Astrocyte of the spinal cord (primary cell): ENCODE measurements around the gene TCN1.

Experiments used
- DNase-seq: peaks from one replicate; pipeline ENCODE4 v3.0.0; 2011; ENCODE audit warnings: low read depth, low spot score
- H3K4me3 ChIP-seq: 2 replicates; pipeline ENCODE4 v1.5.1; 2011; ENCODE audit warnings: low read depth, mild to moderate bottlenecking, low read length, moderate library complexity
- CTCF ChIP-seq: IDR thresholded peaks from 2 replicates; pipeline ENCODE4 v1.5.1; 2012; ENCODE audit warnings: low read depth, mild to moderate bottlenecking, low read length, inconsistent platforms
- in situ Hi-C: cut with HindIII; loops from 2 replicates; pipeline ENCODE4 v1.10.0; 2017; ENCODE audit warnings: low sequenced_read_pairs

Gene TCN1

DNA sequence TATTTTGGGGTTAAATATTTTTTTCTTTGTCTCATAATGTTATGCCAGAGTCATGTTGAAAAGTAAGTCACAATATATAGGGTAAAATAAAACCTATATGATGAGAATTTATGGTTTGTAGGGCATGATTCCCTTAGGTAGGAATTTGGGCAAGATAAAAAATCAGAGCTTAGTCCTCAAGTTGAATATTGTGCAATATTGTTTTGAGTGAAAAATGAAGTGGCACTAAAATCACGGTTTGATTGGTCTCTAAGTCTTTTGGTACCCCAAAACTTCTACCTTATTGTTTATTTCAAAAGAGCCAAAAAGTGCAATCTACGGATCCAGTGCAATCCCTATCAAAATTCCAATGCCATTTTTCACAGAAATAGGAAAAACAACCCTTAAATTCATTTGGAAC is 54.1 kb downstream of the TCN1 start:
- DNase-seq, result no peak
- no peak overlapping the region for H3K4me3 ChIP-seq
- in situ Hi-C loops, result no loop called here
- TF ChIP-seq CTCF, result no peak

GRCh38 chr11:59810911-59811259 is 55.4 kb downstream of the TCN1 start:
- DNase-seq, result no peak
- no peak for TF ChIP-seq CTCF
- H3K4me3 ChIP-seq, result peak overlapping the region; percentile 100
- in situ Hi-C loops, result no loop called here

DNA sequence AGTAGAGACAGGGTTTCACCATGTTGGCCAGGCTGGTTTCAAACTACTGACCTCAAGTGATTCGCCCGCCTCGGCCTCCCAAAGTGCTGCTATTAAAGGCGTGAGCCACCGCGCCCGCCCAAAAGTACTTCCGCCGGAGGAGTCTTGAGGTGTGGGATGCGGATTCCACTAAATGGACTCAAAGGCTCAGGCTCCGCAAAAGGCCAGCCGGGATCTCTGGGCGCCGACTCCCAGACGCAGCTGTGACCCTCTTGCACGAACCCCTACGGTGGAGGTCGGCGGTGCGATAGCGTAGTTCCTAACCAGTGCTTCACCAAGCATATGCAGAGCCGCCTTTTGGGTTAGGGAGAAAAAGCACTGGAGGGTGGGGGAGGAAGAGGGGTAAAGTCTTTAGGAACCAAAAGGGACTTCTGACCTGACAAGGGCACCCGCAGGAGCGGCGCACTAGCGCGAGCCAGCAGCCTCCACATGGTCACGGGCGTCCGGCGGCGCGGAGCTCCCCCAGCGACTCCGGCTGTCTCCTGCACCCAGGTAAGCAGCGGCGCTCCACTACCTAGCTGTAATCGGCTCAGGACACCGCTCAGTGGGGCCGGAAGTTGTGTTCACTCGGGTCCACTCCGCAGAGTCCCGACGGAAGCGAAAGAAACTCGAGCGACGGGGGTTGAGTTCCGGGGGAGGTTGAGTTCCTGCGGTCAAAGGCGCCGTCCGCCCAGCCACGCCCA is 55.9 kb downstream of the TCN1 start, which contains the start of gene MRPL16:
Gene MRPL16 (minus strand): TSS at position 590 of the 722 bp plus-strand sequence. CDS start 120 bp downstream, at position 470.
- no peak for TF ChIP-seq CTCF
- DNase-seq, result peak; percentile 88
- in situ Hi-C loops, result no loop called here
- H3K4me3 ChIP-seq, result peak within 1 kb of the TSS; percentile 100

GRCh38 chr11:59807047-59807610 is 59.2 kb downstream of the TCN1 start:
- no peak for DNase-seq
- TF ChIP-seq CTCF, result no peak
- in situ Hi-C loops, result no loop called here
- no peak overlapping the region for H3K4me3 ChIP-seq

GRCh38 chr11:59804061-59804460 is 62.2 kb downstream of the TCN1 start:
- in situ Hi-C loops, result no loop called here

More at GRCh38 chr11:59804061-59804460, 62.2 kb downstream of the TCN1 start:
- H3K4me3 ChIP-seq, result no peak overlapping the region
- no peak for TF ChIP-seq CTCF
- no peak for DNase-seq
